ENCODE results near the gene EHD4.

EHD4 gene

DNA sequence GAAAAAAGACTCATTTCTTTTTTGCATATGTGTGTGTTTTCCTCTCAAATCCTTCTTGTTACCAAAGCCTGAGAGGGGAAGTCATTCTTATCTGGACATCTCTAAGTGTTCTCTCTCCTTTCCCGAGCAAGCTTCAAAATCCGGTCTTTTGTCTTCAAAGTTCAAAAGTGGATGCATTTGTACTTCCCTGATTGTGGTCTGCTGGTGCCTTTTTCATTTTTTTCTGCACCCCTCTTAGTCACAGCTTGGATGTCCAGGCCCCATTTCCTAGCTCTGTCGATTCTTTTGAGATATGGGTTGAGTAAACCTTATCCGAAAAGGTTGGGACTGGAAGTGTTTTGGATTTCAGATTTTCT is 34.8 kb downstream of the EHD4 start:
- no peak for TF ChIP-seq CTCF (IDR thresholded peaks at IDR 0.05; ENCODE audit: low read depth, low read length, missing control alignments)
- DNase-seq (ENCODE audit: low read depth), result no peak
- H3K4me3 ChIP-seq (ENCODE audit: low read depth, low read length), result no peak overlapping the region

DNA sequence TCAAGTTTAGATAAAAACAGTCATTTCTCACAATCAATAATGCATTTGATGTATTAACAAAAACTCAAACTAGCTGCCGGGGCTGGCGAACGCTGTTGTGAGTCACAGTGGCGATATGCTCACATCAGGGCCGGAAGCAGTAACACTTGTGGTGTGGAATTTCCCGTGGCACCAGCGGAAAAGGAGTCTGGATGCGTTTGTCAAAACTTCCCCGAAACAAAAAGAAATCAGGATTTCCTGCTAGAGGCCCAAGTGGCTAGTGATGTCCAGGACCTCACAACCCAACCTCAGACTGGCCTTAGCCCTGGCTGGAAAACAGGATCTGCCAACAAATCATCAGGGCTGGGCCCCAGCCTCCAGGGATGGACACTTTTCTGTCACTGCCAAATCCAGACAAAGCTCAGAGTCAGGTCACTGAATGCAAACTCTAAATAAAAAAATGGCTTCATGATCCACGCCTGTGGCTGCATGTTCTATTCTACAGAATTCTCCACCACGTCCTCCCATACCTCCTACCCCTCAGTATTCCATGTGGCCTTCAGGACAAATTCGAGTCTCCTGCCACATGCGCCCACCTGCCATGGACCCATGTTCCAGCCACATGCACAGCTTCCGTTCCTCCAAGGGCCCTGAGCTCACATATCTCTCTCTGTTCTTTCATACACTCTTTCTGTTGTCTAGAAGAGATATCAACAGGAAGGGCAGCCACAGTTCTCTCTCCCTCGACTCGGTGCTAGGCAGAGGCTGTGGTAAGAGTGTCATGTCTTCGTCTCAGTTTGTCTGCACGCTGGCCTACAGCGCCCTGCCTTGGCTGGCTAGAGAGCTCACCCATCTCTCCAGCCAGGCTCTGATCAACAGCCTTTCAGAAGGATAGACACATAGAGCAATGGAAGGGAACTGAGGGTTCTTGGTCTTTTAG is 35.4 kb downstream of the EHD4 start:
- no peak for TF ChIP-seq CTCF (IDR thresholded peaks at IDR 0.05; ENCODE audit: low read depth, low read length, missing control alignments)
- no peak for DNase-seq (ENCODE audit: low read depth)
- H3K4me3 ChIP-seq (ENCODE audit: low read depth, low read length), result no peak overlapping the region

- H3K4me3 ChIP-seq (ENCODE audit: low read depth, low read length), result no peak overlapping the region
- DNase-seq (ENCODE audit: low read depth), result no peak
- no peak for TF ChIP-seq CTCF (IDR thresholded peaks at IDR 0.05; ENCODE audit: low read depth, low read length, missing control alignments)
Observed at GRCh38 chr15:41936155-41936554, 36.2 kb downstream of the EHD4 start.

GRCh38 chr15:41935566-41936020 is 36.8 kb downstream of the EHD4 start:
- no peak for TF ChIP-seq CTCF (IDR thresholded peaks at IDR 0.05; ENCODE audit: low read depth, low read length, missing control alignments)
- no peak overlapping the region for H3K4me3 ChIP-seq (ENCODE audit: low read depth, low read length)
- no peak for DNase-seq (ENCODE audit: low read depth)

- H3K4me3 ChIP-seq (ENCODE audit: low read depth, low read length), result no peak overlapping the region
Observed at GRCh38 chr15:41934843-41935242, 37.5 kb downstream of the EHD4 start.

GRCh38 chr15:41933771-41934170 is 38.6 kb downstream of the EHD4 start:
- no peak for DNase-seq (ENCODE audit: low read depth)
- no peak overlapping the region for H3K4me3 ChIP-seq (ENCODE audit: low read depth, low read length)
- TF ChIP-seq CTCF (IDR thresholded peaks at IDR 0.05; ENCODE audit: low read depth, low read length, missing control alignments), result no peak

More at GRCh38 chr15:41934843-41935242, 37.5 kb downstream of the EHD4 start:
- DNase-seq (ENCODE audit: low read depth), result no peak
- no peak for TF ChIP-seq CTCF (IDR thresholded peaks at IDR 0.05; ENCODE audit: low read depth, low read length, missing control alignments)

- DNase-seq (ENCODE audit: low read depth), result no peak
- no peak overlapping the region for H3K4me3 ChIP-seq (ENCODE audit: low read depth, low read length)
- no peak for TF ChIP-seq CTCF (IDR thresholded peaks at IDR 0.05; ENCODE audit: low read depth, low read length, missing control alignments)
Observed at GRCh38 chr15:41933326-41933725, 39.0 kb downstream of the EHD4 start.
